ENCODE data around the gene DELE1. TPM values are rescaled to one million over a fixed set of nuclear protein-coding genes. Genes with fewer than 3 reads are reported as not detected.

The DELE1 gene
- total RNA-seq, 1 experiment from 2014 or later = 35.1 TPM

DNA sequence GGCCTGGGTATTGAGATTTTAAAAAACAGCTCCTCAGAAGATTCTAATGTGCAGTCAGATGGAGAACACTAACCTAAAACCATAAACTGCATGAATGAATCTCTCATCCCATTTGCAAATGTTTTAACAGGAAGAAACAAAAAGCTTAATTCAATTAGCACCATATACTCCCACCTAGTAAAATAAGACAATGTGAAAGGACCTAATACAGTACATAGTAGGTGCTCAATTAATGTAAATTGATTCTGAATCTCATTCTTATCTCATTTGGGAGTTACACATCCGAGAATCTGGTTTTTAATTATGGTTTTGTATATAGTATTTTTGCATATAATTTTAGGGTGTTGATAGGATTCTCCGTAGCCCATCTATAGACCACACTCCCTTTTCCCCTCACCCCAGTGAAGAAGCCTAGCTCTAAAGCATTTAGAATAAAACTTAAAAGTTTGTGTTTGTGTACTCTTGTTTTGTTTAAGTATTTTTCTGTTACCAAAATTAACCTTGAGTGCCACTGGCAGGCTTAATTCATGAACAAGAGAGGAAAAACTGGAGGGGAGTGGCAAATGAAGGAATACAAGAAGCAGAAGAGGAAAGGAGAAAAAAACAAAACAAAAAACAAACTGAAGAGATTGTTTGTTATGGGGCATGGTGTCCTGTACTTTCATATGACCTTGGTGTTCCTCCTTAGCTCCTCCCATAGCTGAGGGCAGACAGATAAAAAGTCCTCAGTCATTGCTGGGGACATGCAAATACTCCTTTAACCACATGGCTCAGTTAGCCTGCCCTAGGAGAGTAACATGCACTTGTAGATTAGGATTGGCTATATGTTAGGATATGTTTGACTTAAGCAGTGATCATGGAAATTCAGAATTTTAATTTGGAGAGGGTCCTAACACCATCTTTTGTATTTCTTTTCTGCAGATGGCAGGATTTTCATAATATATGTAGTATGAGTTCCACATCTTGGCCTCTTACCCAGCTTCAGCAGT, 46.4 kb downstream of the DELE1 start:
- intact Hi-C loops (cut with micrococcal nuclease; ENCODE audit: unreplicated experiment) = loop anchor here (2.0 kb wide), 1 partner anchor 277 kb away; no protein-coding TSS in a partner anchor
- no peaks in the 10 kb centered on the region for H3K27me3 ChIP-seq (replicated peaks; ENCODE audit: insufficient read depth, low read depth, low read length, poor library complexity)
- no peaks in the 10 kb centered on the region for H3K9me3 ChIP-seq (ENCODE audit: low read depth, low read length, poor library complexity, severe bottlenecking)
- peak overlapping the region; percentile 87 for H3K27ac ChIP-seq (ENCODE audit: low read depth, low read length, poor library complexity, severe bottlenecking)
- peaks cover 24% of the 10 kb centered on the region for H3K36me3 ChIP-seq (ENCODE audit: insufficient read depth, low read length, poor library complexity, severe bottlenecking)
- ChIA-PET POLR2A (ENCODE audit: low non-redundant PET) (no interaction called here), CTCF (interaction anchor here (2.1 kb wide), 1 partner anchor 9 kb away, joined by 21 read pairs; no protein-coding TSS in a partner anchor)
- TF ChIP-seq CTCF (conservative IDR thresholded peaks at IDR 0.05; ENCODE audit: low read depth, low read length) (no peak), EZH2 (IDR thresholded peaks at IDR 0.05; ENCODE audit: borderline replicate concordance, low read depth, low read length, poor library complexity, severe bottlenecking) (no peak)
- no TSS peak for BruUV-seq (replicated peaks)
- peak; percentile 39 for DNase-seq (ENCODE audit: low spot score)
- peak overlapping the region; percentile 86 for H3K4me3 ChIP-seq (ENCODE audit: low read depth, low read length, poor library complexity, severe bottlenecking)
- H3K4me1 ChIP-seq (ENCODE audit: insufficient read depth, low read length, poor library complexity, severe bottlenecking) = peaks cover 11% of the 10 kb centered on the region

- BruUV-seq (replicated peaks) = no TSS peak
- CTCF ChIA-PET = no interaction called here
- Histone ChIP-seq H3K36me3 (ENCODE audit: insufficient read depth, low read length, poor library complexity, severe bottlenecking) (peaks cover 48% of the 10 kb centered on the region), H3K4me3 (ENCODE audit: low read depth, low read length, poor library complexity, severe bottlenecking) (no peak overlapping the region), H3K27me3 (replicated peaks; ENCODE audit: insufficient read depth, low read depth, low read length, poor library complexity) (no peaks in the 10 kb centered on the region), H3K27ac (ENCODE audit: low read depth, low read length, poor library complexity, severe bottlenecking) (no peak overlapping the region), H3K9me3 (ENCODE audit: low read depth, low read length, poor library complexity, severe bottlenecking) (no peaks in the 10 kb centered on the region), H3K4me1 (ENCODE audit: insufficient read depth, low read length, poor library complexity, severe bottlenecking) (peaks cover 11% of the 10 kb centered on the region)
- intact Hi-C loops (cut with micrococcal nuclease; ENCODE audit: unreplicated experiment) = no loop called here
- TF ChIP-seq CTCF (conservative IDR thresholded peaks at IDR 0.05; ENCODE audit: low read depth, low read length) = no peak
- TF ChIP-seq EZH2 (IDR thresholded peaks at IDR 0.05; ENCODE audit: borderline replicate concordance, low read depth, low read length, poor library complexity, severe bottlenecking) = no peak
- no peak for DNase-seq (ENCODE audit: low spot score)
- POLR2A ChIA-PET (ENCODE audit: low non-redundant PET) = no interaction called here
Observed at GRCh38 chr5:141973871-141974595, 50.4 kb downstream of the DELE1 start.

GRCh38 chr5:141976176-141976575, 52.5 kb downstream of the DELE1 start:
- CTCF ChIA-PET = interaction anchor here (0.7 to 1.0 kb wide), 3 partner anchors 151 to 913 kb away, joined by 3 to 8 read pairs (median 3); no protein-coding TSS in a partner anchor
- Histone ChIP-seq H3K9me3 (ENCODE audit: low read depth, low read length, poor library complexity, severe bottlenecking) (no peaks in the 10 kb centered on the region), H3K4me3 (ENCODE audit: low read depth, low read length, poor library complexity, severe bottlenecking) (no peak overlapping the region), H3K27me3 (replicated peaks; ENCODE audit: insufficient read depth, low read depth, low read length, poor library complexity) (no peaks in the 10 kb centered on the region), H3K36me3 (ENCODE audit: insufficient read depth, low read length, poor library complexity, severe bottlenecking) (peaks cover 56% of the 10 kb centered on the region), H3K27ac (ENCODE audit: low read depth, low read length, poor library complexity, severe bottlenecking) (no peak overlapping the region), H3K4me1 (ENCODE audit: insufficient read depth, low read length, poor library complexity, severe bottlenecking) (no peaks in the 10 kb centered on the region)
- intact Hi-C loops (cut with micrococcal nuclease; ENCODE audit: unreplicated experiment) = no loop called here
- no peak for DNase-seq (ENCODE audit: low spot score)
- BruUV-seq (replicated peaks) = no TSS peak
- TF ChIP-seq EZH2 (IDR thresholded peaks at IDR 0.05; ENCODE audit: borderline replicate concordance, low read depth, low read length, poor library complexity, severe bottlenecking) (no peak), CTCF (conservative IDR thresholded peaks at IDR 0.05; ENCODE audit: low read depth, low read length) (no peak)
- POLR2A ChIA-PET (ENCODE audit: low non-redundant PET) = no interaction called here
